GM12891 (cell line): ENCODE results near the gene TTYH3.

Source experiments
- POLR2A ChIP-seq: IDR thresholded peaks from 2 replicates; pipeline ENCODE4 v1.6.1; 2011; ENCODE audit warnings: low read depth, low read length, control low read depth
- POLR2AphosphoS5 ChIP-seq: IDR thresholded peaks from 2 replicates; pipeline ENCODE4 v1.6.1; 2011; ENCODE audit warnings: low read depth, low read length, control low read depth
- SPI1 ChIP-seq: IDR thresholded peaks from 2 replicates; pipeline ENCODE4 v1.6.1; 2011; ENCODE audit warnings: low read depth, low read length, control low read depth
- TAF1 ChIP-seq: IDR thresholded peaks from 2 replicates; pipeline ENCODE4 v1.6.1; 2011; ENCODE audit warnings: low read depth, low read length, control low read depth

- no peak for TF ChIP-seq POLR2A
- TF ChIP-seq POLR2AphosphoS5: no peak
- TF ChIP-seq TAF1: no peak
- no peak for TF ChIP-seq SPI1
These were observed 20.4 kb upstream of the TTYH3 start for GRCh38 chr7:2611401-2611800.
